GM20431 (cell line): ENCODE data around the gene RASL11B.

Source experiments
- in situ Hi-C: fragments of 300-500 bp; cut with MseI, MboI; formaldehyde crosslinking; loops from one replicate; pipeline ENCODE4 v1.15.0; 2020; ENCODE audit warnings: low sequenced_read_pairs; ENCODE audit not compliant: unreplicated experiment

The RASL11B gene, protein sequence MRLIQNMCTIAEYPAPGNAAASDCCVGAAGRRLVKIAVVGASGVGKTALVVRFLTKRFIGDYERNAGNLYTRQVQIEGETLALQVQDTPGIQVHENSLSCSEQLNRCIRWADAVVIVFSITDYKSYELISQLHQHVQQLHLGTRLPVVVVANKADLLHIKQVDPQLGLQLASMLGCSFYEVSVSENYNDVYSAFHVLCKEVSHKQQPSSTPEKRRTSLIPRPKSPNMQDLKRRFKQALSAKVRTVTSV

DNA sequence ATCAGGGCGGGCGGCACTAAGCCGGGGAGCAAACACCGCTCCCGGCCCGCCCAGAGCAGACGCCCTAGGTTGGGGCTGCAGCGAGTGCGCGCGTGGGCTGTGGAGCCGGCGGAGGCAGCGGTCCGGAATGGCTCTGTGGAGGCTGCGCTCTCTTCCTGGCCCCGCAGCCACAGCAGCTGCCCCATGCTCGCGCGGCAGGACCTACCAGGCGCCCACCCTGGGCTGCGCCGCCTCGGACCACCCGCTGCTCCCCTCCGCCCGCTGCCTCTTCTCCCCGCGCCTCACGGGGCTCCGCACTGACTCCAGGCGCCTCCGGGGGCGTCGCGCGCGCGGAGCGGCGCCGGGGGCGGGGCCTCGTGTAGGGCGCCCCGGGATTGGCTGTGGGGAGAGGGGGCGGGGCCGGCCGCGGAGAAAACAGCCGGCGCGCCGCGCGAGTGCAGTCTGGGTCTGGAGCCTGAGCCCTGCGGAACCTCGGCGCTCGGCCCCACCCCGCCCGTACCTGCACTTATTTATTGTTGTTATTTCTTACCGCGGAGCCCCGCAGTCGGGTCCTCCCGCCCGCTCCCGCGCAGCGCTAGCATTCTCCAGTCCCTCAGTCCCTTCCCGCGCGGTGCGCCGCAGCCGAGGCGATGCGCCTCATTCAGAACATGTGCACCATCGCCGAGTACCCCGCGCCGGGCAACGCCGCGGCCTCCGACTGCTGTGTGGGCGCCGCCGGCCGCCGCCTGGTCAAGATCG is at the start of gene RASL11B:
RASL11B (plus strand) TSS at position 439 of the 738 bp plus-strand sequence; CDS start at position 630, 191 bp downstream.
- in situ Hi-C loops, result no loop called here

DNA sequence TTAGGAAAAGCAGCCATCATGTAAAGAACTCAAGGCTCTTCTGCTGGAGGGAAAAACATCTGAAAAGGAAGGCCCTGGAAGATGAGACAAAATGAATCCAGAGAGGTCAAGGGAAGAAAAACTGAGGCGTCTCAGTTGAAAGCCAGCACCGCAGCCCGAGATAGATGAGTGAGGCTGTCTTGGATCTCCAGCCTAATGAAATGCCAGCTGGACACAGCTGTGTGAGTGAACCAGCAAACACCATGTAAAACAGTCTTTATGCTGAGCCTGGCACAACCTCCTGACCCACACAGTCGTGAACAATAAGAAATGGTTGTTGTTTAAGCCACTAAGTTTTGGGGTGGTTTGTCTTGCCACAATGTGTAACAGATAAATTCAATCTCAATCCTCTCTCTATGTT is 48.6 kb upstream of the RASL11B start:
- in situ Hi-C loops, result no loop called here

DNA sequence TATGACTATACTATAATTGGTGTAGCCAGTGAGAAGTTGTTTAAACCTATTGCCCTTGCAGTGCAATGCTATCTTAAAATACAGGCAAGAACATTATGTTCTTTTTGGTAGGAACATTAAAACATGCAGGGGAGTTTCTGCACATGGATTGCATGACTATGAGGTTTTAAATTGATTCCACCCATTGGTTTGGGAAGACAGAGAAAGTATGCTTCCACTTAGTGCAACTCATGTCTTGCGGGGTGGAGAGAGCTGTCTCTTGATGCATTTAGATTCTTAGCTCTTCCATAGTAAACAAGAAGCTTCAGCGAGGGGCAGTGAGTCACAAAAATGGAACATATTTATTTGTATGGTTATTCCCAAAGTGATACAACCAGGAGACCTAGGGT is 39.5 kb upstream of the RASL11B start:
- in situ Hi-C loops, result no loop called here

DNA sequence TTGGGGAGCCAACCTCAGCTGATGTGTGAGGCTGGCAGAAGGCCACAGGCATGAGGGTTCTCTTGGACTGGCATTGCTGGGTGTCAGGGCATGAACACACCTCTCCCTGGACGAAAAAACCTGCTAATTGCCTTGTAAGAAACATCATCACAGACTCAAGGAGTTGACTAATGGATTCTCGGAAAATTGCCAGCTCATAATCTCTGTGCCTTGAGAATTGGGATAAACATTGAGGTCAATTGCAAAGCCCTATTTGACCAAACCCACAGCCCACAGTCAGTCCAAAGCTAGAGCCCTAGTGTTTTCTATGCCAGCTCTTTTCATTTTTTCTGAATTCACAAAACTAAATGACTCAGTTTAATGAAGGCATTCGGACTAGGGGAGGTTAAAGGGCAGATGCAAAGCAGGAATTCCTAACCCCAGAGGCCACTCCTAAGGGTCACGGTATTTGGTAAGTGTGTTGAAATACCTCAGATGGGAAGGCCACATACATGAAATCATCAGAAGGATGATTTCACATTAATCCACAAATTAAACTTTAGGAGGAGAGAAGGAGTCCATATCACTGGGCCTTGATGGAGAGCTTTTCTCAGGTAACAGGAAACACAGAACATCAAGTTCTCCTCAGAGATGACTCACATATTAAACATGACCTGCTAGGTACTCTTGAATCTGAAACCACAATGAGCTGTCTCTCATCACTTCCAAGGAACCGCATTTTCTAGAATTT is 39.0 kb upstream of the RASL11B start:
- in situ Hi-C loops, result no loop called here

DNA sequence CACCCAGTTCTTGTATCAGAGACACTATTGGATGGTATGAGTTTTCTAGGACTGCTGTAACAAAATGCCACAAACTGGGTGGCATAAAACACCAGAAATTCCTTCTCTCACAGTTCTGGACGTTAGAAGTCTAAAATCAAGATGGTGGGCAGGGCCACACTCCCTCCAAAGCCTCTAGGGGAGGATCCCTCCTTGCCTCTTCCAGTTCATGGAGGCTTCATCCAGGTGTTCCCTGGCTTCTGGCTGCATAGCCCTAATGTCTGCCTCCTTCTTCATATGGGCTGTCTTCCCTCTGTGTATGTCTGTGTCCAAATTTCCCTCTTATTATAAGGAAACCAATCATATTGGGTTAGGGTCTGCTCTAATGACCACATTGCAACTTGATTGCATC is 38.4 kb upstream of the RASL11B start:
- in situ Hi-C loops, result no loop called here

DNA sequence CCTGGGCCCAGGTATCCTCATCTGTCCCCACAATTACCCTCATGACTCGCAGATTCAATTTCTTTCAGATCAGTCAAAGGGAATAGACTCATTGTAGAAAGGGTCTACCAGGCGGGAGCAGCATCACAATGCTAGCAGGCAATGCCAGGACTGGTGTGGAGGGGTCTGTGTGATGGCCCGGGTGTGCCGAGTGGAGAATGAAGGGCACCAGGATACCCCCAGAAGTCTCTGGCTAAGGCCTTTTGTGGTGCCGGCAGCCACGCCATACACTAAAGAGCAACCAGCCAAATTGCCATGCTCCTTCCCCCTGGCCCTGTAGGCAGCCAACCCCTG is 37.9 kb upstream of the RASL11B start:
- in situ Hi-C loops, result no loop called here

DNA sequence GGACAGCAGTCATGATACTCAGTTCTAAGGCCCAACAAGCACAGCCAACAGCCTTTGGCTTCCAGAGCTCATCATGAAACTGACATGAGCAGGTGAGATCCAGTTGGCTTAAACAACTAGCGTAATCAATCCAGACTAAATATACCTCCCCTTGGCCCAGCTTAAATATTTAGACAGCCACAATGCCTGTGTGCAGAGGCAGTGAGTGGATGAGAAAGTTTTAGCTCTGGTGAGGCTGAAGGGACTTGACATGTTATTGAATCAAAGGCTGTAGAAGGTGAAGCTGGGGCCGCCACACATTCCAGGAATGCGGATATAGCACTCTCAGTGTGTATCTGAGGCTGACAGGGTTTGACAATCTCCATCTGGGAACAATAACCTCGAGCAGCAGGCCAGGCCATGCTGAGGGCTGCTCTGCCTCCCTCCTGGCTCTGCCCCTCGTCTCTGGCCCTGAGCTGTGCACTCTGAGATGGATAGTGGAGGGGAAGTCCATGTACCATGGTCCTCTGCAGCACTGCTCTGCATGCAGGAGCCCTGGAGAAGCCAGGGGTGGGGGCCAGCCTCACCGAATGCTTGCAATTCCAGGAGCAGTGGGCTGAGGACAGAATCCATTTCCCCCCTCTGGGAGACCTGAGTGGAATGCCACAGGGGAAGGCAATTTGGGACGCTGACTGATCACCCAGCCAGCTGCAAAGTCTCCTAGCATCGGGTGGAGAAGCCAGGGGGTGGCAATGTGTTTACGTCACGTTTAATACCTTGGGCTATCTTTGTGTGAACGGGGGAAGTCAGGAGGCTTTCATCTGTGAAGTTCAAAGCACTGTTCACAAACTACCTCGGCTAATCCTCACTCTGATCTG is 37.3 kb upstream of the RASL11B start:
- in situ Hi-C loops, result loop anchor here (25.0 kb wide), 1 partner anchor 88 kb away; no protein-coding TSS in a partner anchor

DNA sequence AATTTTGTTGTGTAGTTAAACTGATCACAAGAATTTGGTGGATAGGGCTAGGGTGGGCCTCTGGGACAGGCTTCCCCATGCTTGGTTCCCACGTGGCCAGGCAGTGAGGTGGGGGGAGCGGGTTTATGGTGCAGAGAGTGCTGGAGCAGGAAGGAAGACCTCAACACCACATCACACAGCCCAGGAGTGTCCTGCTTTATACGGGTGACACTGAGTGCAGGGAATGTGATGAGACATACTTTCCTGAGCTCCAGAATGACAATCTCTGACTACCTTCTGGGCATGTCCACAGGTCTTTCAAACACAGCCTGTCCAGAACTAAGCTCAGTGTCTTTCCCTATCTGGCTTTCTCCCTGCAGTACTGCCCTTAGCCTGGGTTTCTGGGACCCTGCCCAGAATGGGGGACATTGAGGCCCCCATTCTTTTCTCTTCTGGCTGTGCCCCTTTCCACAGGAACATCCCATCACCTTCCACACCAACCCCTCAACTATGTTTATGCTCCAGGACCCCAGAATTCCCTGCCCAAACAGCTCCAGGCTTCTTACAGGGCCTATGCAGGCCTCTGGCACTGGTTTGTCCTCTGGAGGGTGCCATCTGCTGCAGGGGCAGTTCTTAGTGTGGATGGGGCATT is 36.5 kb upstream of the RASL11B start:
- in situ Hi-C loops, result loop anchor here (25.0 kb wide), 1 partner anchor 88 kb away; no protein-coding TSS in a partner anchor

DNA sequence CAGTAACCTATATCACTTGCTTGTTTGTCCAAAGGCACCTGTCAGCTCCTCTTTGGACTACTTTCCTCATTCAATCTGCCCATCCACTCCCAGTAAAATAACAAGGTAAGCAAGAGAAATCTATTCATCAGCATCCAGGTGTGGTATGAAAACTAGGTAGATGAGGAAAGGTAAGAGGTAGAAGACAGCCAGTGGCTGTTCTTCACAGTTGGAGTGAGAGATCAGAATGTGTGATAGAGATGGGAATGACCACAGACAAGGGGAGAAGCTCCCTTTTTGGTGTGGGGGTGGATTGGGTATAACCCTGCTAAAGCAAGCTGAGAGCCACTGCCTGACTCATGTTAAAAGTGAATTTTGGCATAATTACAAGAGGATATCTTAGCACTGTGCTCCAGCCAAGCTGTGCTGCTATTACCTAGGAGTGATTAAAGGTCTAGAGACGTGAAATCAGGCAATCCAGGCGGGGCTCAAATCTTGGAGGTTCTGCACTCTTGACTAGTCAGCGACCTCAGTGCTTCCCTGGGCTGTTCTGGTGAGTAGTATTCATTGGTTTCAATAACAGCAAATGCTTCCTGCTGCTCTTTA is 28.1 kb upstream of the RASL11B start:
- in situ Hi-C loops, result loop anchor here (25.0 kb wide), 1 partner anchor 97 kb away; no protein-coding TSS in a partner anchor

DNA sequence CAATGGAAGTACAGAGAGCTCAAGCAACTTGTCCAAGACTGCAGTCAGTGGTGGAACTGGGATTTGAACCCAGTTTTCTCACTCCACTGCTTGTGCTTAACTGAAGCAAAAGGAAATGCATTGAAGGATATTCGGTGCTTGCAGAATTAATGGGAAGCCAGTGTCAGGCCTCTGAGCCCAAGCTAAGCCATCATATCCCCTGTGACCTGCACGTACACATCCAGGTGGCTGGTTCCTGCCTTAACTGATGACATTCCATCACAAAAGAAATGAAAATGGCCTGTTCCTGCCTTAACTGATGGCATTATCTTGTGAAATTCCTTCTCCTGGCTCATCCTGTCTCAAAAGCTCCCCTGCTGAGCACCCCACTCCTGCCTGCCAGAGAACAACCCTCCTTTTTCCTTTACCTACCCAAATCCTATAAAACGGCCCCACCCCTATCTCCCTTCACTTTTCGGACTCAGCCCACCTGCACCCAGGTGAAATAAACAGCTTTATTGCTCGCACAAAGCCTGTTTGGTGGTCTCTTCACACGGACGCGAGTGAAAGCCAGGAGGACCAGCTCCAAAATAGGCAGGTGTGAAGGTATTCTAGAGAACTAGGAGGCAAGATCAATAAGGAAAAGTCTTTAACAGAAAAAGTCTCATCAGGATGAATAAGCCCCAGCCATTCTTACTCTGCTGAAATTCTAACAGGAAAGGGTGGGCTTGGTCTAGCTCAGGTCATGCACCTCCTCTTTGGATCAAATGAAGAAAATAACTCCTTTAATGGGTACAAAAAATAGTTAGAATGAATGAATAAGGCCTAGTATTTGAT is 27.3 kb upstream of the RASL11B start:
- in situ Hi-C loops, result loop anchor here (25.0 kb wide), 1 partner anchor 98 kb away; no protein-coding TSS in a partner anchor

DNA sequence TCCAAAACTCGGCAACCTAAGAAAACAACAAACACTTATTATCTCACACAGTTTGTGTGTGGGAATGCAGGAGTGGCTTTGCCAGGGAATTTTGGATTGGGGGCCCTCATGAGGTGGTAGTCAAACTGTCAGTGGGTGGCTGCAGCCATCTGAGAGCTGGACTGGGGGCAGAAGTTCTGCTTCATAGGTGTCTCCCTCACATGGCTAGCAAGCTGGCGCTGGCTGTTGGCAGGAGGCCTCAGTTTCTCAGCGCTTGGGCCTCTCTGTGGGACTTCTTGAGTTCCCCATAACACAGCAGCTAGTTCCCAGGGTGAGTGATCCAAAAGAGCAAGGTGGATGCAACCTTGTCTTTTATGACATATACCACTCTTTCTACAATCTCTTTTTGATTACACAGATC is 26.0 kb upstream of the RASL11B start:
- in situ Hi-C loops, result loop anchor here (25.0 kb wide), 1 partner anchor 99 kb away; no protein-coding TSS in a partner anchor

DNA sequence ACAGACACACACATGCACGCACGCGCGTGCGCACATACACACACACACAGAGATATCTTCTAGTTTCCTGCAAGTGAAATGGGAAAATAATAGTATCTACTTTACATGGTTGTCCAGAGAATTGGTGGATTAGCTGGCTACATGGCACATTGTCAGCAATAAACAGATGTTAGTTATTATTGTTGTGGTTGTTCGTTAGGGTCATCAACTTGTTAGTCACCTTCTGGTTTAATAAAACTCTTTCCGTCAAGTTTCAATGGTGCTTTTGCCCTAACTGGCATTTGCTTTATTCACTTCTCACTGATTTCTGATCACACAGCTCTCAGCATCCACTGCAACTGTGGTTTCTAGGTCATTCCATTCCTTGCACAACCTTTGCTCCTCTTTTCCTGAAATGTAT is 25.4 kb upstream of the RASL11B start:
- in situ Hi-C loops, result loop anchor here (25.0 kb wide), 1 partner anchor 99 kb away; no protein-coding TSS in a partner anchor

DNA sequence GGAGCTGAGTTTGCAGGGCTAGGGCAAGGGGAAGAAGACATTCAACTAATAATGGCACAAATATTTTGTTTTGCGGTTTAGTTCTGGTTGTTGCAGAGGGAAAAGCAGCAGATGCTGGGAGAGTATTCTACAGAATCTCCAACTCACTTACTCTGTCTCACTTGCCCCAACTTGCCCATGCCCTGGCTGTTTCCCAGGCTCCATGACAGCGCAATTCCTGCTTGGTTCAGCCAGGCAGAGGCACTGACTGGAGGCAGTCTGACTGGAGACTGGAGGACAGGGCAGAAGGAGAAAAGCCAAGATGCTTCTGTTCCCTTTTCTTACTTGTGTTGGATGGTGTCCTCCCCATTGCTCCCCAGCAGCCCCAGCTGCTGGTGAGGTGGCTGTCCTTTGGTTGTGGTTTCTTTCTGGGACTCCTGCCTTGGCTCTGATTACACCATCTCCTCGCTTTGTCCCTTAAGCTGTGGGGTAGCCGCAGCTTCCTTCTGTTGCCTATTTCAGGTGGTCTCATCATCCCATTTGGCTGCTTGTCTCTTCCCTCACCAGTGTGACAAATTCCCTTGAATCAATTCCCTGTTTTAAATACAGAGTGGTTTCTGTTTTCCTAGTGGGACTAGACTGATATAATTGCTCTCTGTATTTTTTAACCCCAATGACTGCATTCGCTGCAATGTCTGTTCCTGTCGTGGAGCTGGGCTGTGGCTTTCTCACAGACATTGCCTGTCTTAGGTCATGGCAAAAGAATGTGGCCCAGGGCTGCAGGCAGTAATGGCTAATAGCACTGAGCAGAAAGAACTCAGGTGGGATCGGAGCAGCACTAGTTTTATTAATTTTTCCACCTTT is 24.2 kb upstream of the RASL11B start:
- in situ Hi-C loops, result loop anchor here (25.0 kb wide), 1 partner anchor 101 kb away; no protein-coding TSS in a partner anchor

DNA sequence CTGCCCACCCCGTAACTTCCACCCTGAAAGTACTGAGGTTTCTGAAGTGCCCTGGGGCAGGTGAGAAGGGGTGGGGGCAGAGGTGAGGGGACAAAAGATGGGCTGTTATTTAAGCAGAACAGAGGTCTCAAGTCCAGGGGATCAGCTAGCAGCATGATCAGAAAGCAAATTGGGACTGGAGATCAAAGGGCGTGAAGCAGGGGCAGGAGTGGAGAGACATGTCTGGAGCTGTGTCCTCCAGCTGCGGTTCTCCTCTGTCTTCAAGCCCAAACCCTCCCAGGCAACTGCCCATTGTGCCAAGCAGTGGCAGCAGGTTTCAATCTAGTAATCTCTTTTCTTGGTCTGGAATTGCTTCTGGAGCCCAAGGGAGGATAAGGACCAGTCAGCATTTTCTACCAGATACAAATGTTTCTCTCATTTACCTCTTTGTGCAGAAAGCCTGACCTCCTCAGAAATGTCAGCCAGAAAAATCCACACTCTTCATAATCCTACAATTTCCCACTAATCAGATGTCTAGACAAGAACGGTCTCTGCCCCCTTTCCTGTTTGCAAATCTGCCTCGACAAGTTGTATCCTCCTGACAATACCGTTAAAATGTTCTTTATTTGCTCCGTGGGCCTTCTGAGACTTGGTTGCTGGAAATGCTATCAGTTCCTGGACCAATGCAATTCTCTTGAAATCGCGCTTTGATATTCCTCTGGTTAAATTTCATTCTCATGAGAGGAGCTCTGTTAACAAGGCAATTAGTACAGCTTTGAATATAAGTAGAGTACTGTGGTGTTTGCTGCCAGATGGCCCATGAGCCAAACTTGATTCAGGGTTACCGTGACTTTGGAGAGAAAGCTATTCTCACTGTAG is 23.2 kb upstream of the RASL11B start:
- in situ Hi-C loops, result loop anchor here (25.0 kb wide), 1 partner anchor 102 kb away; no protein-coding TSS in a partner anchor

DNA sequence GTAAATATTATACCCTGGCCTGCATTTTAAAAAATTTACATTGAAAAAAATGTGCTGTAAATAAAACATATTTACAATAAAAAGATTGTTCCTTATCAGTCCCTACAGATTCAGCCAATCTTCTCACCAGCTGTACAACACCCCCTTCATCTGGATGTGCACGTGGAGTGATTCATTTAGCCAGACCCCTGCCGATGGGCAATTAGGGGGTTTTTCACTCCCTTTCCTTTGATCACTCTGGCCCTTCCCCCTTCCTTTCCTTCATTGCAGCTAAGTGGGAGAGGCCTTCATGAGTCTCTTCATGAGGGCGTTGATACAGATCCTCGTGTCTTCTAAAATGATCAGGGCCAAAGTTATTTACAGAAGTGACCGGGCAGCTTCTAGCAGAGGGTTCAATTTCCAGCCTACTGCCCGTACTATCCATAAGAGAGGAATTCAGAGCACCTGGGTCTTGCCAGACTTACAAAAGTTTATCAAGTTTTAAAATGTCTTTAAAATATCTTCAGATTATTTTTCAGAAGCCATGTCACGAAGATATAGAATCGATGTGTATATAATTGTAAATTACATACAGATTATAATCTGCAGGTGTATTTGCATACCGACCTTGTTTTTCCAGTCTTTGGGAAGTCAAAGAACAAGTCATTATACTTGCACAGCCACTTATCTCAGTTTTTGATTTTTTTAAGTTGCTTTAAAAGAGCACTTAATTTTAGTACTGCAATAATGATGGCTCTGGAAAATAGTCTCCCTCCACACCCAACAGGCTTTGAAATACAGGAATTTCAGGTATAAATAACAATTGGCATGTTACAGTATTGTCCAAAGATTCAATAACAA is 21.4 kb upstream of the RASL11B start:
- in situ Hi-C loops, result loop anchor here (25.0 kb wide), 1 partner anchor 103 kb away; no protein-coding TSS in a partner anchor
